ENCODE results near the gene CPN2.

The CPN2 gene

DNA sequence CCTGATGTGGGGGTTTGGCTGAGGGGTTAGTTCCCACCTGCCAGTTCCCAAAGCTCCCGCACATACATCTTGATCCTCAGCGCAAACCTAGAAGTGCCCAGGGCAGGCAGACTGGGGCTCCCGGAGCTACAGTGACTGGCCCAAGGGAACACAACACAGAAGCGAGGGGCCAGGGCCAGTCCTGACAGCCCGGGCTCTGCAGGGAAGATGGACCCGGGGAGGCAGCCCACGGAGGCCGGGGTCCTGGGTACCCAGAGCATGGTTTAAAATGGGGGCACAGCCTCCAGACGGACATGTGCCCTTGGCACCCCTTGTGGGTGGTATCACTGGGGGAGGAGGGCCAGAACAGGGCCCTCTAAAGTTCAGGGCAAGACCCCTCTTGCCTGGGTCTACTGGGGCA is 5.1 kb downstream of the CPN2 start:
- TF ChIP-seq POLR2AphosphoS5 (IDR thresholded peaks at IDR 0.05; ENCODE audit: low read depth, low read length): no peak
- TF ChIP-seq REST (IDR thresholded peaks at IDR 0.05; ENCODE audit: insufficient read depth in 1 of 2, low read depth in 2 of 2, low read length in 2 of 2): no peak

DNA sequence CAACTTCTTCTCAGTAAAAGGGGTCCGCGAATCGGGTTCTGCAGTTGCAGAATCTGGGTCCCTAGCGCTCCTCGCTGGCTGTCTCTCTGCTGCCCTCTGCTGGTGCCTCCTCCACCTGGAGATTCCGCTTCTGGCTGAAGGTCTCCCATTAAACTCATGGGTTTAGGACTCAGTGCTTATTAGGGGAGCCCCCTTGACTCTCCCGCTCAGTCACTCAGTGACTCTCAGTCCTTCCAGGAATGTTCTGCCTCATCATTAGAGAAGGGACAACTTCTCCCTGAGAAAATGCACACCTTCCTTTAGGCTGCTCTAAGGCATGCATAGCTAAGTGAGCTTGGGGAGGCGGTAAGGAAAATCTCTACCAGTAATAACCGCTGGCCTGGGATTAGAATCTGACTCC is 7.1 kb downstream of the CPN2 start:
- no peak for TF ChIP-seq FOXP2 (optimal IDR thresholded peaks at IDR 0.05; ENCODE audit: borderline replicate concordance, extremely low read depth, extremely low read length, insufficient read depth)
- no peak for TF ChIP-seq SIN3A (IDR thresholded peaks at IDR 0.05; ENCODE audit: borderline replicate concordance, insufficient read depth, low read length)
- no peak for TF ChIP-seq TAF1 (IDR thresholded peaks at IDR 0.05; ENCODE audit: borderline replicate concordance, insufficient read depth, low read length)
- no peak for TF ChIP-seq POLR2AphosphoS5 (IDR thresholded peaks at IDR 0.05; ENCODE audit: low read depth, low read length)

DNA sequence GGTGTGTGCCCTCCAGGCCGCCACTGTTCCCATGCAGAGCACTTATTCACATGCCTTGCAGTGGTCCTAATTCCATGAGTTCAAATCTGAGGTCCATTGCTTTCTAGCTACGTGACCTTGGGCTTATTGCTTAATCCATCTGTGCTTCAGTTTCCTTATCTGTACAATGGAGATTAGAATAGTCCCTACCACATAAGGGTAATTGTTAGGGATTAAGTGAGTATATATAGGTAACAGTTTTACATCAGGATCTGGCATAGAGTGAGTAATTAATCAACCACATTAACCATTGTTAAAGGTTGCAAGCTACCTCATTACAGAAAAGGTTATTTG is 7.6 kb downstream of the CPN2 start:
- TF ChIP-seq POLR2AphosphoS5 (IDR thresholded peaks at IDR 0.05; ENCODE audit: low read depth, low read length) (no peak), FOXP2 (optimal IDR thresholded peaks at IDR 0.05; ENCODE audit: borderline replicate concordance, extremely low read depth, extremely low read length, insufficient read depth) (no peak)

DNA sequence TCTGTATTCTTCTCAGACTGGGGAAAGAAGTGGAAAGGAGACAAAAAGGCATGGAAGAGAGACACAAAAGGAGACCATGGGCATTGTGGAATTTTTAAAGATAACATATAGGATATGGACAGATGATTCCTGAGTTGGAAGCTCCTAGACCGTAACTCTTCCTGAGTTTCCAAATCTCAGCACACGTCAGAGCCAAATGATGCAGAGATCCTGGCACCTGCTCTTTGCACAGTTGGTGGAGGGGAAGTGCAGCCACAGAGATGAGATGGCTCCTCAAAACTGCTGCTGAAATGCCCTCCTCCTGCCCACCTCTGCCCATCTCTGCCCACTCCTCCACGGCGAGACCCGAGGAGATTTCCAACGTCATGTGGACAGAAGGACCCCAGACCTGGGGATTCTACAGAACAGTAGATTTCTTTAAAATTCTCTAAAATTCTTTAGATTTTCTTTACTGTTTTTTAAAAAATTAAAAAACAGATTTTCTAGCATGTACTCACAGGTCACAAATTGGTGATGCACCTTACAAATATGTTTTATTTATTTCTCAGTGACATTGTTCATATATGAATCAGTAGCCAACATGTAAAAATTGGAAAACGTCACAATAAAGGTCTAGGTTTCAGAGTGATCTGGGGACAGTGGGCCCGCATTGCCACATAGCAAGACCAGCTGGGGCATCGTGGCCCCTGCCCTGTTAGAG is 8.1 kb downstream of the CPN2 start:
- TF ChIP-seq REST (IDR thresholded peaks at IDR 0.05; ENCODE audit: insufficient read depth in 1 of 2, low read depth in 2 of 2, low read length in 2 of 2) (no peak), TAF1 (IDR thresholded peaks at IDR 0.05; ENCODE audit: borderline replicate concordance, insufficient read depth, low read length) (no peak), POLR2AphosphoS5 (IDR thresholded peaks at IDR 0.05; ENCODE audit: low read depth, low read length) (no peak)

DNA sequence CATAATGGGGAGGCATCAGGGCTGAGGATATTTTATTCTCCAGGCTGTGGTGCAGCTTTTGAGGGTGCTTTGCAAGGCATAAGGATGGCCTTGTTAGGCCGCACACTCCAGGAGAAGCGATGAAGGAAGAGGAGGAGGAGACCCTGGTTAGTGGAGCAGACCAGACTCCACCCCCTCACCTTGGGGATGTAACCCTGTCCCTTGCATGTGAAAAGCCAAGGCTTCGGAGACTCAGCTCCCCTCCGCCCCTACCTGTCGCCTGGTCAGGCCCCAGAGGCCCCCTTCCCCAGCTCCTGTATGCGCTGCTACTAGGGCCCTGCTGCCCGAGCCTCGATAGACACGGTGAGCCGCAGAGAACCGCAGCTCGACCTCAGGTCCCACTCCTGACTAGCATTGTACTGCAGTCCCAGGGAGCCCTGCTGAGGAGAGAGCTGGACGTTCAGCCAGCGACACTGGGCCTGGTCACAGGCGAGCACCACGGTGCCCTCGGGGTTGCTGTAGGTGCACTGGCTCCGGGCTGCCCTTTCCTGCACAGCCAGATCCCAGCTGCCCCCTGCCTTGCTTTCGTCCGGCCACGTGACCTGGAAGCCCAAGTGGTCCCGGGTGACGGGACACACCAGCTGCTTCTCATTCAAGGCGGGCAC is 10.2 kb downstream of the CPN2 start:
- no peak for TF ChIP-seq FOXP2 (optimal IDR thresholded peaks at IDR 0.05; ENCODE audit: borderline replicate concordance, extremely low read depth, extremely low read length, insufficient read depth)
- TF ChIP-seq POLR2AphosphoS5 (IDR thresholded peaks at IDR 0.05; ENCODE audit: low read depth, low read length): no peak
- TF ChIP-seq TAF1 (IDR thresholded peaks at IDR 0.05; ENCODE audit: borderline replicate concordance, insufficient read depth, low read length): no peak
- TF ChIP-seq REST (IDR thresholded peaks at IDR 0.05; ENCODE audit: insufficient read depth in 1 of 2, low read depth in 2 of 2, low read length in 2 of 2): no peak
- no peak for TF ChIP-seq SIN3A (IDR thresholded peaks at IDR 0.05; ENCODE audit: borderline replicate concordance, insufficient read depth, low read length)

GRCh38 chr3:194339840-194340239 is 11.3 kb downstream of the CPN2 start:
- TF ChIP-seq TAF1 (IDR thresholded peaks at IDR 0.05; ENCODE audit: borderline replicate concordance, insufficient read depth, low read length) (no peak), REST (IDR thresholded peaks at IDR 0.05; ENCODE audit: insufficient read depth in 1 of 2, low read depth in 2 of 2, low read length in 2 of 2) (no peak), FOXP2 (optimal IDR thresholded peaks at IDR 0.05; ENCODE audit: borderline replicate concordance, extremely low read depth, extremely low read length, insufficient read depth) (no peak), SIN3A (IDR thresholded peaks at IDR 0.05; ENCODE audit: borderline replicate concordance, insufficient read depth, low read length) (no peak), POLR2AphosphoS5 (IDR thresholded peaks at IDR 0.05; ENCODE audit: low read depth, low read length) (no peak)

Measured in PFSK-1 (cell line).